ENCODE data around the gene ARHGAP6.

The ARHGAP6 gene

DNA sequence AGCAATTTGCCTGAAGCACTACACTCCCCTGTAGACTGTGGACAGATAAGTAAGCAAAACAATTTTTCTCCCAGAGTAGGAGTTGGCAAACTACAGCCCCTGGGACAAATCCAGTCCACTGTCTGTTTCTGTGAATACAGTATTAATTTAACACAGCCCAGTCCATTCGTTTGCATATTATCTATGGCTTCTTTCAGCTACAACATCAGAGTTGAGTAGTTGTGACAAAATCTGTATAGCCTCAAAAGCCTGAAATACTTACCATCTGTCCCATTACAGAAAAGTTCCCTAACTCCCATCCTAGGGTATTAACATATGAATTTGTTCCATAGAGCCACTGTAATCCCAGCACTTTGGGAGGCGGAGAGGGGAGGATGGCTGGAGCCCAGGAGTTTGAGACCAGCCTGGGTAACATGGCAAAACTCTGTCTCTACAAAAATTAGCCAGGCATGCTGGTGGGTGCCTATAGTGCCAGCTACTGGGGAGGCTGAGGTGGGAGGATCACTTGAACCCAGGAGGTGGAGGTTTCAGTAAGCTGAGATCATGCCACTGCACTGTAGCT lies 319.5 kb downstream of the ARHGAP6 start:
- no peak for DNase-seq

DNA sequence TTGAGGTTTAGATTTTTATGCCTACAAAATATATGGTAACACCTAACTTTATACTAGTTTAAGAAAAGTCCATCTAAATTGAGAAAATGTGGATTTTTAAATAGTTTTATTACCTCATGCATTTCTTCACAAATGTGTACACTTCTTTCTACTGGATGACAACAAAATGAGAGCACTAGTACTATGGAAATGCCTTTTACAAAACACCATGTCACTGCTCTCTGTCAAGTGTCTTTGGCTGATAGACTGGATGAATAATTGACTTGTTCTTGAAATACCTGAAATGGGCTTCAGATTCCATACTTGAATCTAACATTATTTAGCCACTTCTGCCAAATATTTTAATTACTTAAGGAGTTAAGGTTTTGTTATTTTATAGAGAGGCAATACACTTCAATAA lies 323.0 kb downstream of the ARHGAP6 start:
- no peak for DNase-seq

DNA sequence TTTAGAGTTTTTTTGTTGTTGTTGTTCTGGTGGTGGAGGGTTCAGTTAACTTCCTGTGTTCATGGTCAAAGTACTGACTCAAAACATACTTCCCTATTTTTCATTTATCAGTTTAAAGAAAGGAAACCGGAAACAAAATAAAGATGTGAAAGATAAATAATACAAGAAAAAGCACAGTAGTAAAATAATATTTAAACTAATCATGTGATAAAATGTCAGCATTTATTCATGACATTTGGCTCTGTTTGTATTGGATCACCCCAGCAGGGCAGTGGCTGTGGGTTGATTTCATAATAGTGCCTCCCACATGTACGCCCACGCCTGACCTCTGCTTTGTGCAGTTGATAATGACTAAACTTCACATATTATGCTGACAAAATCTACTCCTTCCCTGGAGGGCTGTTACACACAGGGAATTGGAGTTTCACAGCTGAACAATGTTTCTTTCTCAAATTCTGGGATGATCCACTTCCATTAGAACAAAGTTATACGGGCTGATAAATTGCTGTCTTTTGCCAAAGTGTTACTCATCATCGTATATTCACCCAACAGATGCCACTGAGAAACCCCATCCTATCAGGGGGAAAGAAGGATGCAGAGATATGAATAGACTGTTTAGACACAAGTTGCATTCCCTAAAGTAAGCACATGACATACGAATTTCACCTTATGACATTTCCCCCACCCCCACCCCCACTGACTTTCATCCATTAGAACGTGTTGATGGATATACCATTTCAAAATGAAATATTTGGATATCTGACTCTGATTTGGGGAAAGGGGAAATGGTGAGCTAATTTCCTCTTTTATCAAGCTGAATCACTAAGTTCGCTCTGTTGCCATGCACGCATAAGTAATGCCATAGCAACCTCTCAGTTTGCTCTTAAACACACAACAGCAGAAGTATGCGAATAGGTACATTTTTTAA lies 324.2 kb downstream of the ARHGAP6 start:
- no peak for DNase-seq

DNA sequence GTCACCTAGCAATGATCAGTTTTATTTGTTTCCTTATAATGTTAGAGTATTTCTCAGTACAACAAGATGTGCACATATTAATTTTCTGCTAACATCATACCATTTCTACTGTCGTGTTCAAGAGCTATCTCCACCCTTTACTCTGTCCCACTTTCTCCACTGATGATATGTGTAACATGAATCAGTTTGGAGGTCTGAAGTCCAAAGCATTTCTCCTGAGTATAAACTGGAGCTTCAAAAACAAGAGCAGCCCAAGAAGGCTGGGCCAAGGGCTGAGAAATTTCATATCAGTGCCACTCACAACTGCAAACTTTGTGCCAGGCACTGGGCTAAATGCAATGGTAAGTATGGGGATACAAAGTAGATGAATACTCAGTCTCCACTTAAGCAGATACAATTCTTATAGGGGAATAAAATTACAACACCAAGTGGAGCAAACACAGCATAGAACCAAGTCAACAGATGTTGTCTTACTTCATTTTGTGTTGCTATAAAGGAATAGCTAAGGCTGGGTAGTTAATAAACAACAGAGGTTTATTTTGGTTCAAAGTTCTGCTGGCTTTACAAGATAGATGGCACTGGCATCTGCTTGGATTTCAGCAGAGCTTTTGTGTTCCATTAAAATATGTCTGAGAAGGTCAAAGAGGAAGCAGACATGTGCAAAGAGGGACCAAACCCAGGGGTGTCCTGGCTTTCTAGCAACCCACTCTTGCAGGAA lies 328.3 kb downstream of the ARHGAP6 start:
- no peak for DNase-seq

DNA sequence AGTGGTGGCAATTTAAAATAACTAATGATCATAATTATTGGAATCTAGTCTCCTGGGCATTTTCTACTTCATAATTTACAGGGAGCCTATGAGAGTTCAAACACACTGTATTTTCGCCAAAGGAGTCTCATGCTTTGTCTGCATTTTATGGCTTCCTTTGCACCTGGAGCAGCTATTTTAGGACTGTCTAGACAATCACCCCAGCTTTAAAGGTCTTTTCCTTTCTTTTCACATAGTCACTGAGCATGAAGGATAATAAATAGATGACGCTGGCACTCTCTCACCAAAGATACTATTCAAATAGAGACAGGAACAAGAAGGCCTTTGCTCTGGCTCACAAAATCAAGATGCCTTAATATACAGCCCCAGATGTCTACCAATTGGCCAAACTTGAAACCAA lies 329.5 kb downstream of the ARHGAP6 start:
- no peak for DNase-seq

DNA sequence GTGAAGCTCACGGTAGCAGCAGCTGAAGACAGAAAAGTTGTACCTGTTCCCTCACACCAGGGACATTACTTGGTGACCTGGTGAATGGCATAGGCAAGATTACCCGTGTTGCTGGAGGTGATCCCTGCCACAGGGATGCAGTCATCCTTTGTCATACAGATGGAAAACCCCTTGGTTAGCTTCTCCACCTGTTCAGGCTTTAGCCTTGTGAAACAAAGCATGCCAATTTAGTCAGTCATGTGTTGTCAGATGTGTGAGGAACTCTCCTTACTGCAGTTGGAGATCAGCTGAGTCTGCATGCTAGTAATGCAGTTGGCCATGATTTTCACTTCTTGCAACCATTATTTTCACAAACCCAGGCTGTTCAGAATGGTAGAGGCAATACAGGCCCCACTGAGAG lies 331.6 kb downstream of the ARHGAP6 start:
- no peak for DNase-seq

DNA sequence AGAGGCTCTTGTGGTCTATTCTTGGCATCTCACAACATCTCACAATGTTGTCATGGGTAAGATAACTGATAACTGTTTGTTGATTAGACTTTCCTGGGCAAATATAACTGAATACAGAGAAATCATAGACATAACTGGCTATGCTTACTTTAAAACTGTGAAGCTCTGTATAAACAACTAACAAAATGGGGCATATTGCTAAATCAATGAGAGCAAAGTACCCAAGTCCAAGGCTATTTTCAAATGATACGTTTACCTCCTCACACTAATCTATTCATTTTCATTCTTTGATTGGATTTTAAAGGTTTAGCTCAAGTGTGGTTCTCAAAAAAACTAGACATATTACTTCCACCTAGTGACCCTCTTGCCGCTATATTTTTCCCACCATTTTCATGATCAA lies 333.9 kb downstream of the ARHGAP6 start:
- DNase-seq = no peak

DNA sequence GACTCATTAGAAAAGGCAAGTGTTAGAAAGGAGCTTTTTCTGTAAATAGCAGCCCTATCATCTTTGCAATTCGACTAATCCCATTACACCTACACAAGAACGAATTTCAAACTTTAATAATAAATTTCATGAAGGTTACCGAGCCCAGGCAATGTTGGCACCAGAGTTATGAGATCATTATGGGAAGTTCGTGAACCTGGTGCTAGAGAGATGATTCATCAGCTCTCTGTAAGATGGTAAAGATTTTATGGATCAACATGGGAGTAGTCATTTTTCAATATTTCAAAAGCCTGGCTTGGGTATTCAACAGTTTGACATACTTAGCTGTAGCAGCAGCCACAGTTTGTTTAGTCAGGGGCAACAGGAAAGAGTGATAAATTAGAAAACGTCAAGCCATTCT lies 336.7 kb downstream of the ARHGAP6 start:
- DNase-seq = no peak

DNA sequence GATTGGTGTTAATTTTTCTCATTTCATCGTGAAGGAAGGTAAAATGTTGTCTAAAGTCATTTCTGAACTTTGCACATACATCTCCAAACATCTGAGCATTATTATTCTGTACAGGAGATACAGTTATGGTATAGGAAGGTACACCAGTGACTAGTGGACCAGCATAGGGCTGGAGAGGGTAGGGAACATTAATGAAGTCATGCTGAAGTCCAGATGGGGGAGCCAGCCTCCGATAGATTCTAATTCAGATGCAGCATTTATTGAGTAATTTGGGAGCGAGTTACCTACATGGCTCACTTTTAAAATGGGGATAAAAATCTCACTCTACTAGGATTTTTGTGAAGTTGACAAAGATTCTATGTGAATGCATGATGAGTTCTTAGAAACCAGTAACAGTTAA lies 337.6 kb downstream of the ARHGAP6 start:
- no peak for DNase-seq

DNA sequence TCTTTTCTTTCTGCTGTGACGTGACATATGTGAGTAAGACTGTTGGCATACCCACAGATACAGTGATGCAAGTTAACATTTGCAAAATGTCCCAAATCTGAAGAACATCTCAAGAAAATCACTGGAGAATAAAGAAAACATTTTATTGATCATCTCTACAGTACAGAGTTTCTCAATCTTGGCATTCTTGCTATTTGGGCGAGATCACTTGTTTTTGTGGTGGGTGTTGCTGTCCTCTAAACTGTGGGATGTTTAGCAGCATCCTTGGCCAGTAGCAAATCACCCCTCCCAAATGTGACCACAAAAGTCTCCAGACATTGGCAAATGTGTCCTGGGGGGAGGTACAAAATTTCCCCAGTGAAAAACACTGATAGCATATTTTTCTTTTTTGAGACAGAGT lies 343.7 kb downstream of the ARHGAP6 start:
- DNase-seq = no peak

DNA sequence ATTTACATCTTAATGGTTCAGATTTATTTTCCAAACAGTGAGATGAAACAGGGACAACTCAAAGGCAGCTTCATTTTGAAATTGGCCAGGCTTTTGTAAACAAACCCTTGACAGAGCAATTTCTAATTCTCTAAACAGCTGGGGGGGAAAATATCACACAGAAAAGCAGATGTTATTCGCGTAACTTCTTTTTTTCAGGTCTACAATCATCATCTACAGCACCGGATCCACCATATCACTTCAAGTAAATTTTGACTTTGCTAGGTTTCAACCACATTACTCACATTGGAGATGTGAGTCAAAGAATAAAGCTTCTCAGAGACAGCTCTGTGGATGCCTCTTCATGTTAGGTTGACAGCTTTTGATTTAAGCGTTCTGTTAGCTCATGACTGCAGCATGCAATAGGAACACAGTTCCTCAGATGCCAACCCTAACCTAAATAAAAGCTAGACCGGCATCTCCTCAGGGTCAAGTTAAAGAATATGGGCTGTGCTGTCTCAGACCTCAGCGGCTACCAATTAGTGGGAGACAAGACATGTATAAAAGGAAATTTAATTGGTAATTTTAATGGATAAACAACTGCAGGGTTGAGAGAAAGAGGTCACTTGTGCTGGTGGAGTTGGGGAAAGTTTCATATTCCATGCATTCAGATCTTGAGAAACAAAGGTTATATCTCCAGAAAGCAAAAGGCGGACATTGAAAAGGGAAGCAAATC lies 345.8 kb downstream of the ARHGAP6 start:
- no peak for DNase-seq

DNA sequence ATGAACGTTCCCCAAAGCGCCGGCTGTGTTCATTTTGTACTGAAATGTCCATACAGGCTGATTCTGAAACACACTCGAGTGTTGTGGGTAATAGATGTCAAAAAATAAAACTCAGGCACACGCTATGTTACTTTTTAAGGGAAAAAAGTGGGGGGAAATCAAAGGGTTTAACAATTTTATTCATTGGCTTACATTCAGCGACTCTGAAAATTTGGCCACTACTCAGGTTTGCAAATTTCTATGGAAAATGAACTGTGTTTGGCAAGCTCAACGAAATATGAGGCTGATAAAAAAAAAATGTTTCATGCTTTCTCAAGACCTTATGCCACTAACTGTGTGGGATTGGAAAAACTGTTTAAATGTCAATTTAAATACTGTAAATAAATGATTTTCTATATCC lies 354.0 kb downstream of the ARHGAP6 start:
- DNase-seq = no peak

DNA sequence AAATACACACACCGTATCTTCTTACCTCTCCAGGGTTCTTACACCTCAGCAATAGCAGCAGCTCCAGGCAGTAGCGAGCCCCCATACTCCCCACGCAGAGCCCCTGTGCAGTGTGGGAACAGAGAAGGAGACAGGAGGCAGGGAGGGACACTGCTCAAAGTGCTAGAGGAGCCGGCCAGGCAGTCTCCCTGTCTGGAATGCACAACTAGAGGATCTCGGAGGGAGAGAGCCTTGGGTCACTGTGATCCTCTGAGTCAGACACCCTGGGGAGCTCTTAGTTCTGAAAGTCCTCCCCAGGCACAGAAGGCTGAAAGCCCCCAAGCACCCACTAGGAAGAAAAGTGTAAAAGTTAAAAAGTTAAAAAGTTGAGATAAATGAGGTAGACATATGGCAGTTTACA lies 356.5 kb downstream of the ARHGAP6 start:
- no peak for DNase-seq

DNA sequence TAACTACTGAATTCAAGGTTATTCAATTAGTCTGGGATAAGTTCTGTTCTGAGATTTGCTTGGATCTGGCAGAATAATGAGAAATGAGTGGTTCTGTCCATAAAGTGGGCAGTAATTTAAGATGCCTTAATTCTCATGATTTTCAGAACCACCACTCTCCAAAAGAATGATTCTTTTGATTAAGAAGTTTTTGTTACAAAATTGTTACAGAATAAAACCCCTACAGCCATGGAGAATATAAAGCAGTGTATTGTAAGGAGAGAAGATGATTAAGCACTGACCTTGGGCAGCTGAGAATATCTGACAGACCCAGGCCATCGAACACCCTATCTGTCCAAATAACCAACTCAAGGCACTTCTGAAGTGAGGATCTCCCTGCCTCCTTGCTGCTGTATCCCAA lies 360.1 kb downstream of the ARHGAP6 start:
- no peak for DNase-seq

DNA sequence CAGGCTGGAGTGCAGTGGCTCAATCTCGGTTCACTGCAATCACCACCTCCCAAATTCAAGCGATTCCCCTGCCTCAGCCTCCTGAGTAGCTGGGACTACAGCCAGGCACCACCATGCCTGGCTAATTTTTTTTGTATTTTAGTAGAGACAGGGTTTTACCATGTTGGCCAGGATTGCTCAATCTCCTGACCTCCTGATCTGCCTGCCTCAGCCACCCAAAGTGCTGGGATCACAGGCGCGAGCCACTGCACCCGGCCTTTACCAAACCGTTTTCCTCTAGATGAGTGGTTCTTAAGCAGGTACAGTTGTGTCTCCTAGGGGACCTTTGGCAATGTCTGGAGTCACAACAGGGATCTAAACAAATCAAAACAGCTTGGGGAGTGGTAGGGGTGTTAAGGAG lies 360.9 kb downstream of the ARHGAP6 start:
- DNase-seq = no peak

DNA sequence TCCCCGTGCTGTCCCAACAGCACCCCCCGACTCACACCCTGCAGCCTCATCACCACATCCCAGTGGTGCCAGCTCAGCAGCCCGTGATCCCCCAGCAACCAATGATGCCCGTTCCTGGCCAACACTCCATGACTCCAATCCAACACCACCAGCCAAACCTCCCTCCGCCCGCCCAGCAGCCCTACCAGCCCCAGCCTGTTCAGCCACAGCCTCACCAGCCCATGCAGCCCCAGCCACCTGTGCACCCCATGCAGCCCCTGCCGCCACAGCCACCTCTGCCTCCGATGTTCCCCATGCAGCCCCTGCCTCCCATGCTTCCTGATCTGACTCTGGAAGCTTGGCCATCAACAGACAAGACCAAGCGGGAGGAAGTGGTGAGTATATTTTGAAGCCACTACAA lies 367.1 kb downstream of the ARHGAP6 start:
- DNase-seq = no peak

DNA sequence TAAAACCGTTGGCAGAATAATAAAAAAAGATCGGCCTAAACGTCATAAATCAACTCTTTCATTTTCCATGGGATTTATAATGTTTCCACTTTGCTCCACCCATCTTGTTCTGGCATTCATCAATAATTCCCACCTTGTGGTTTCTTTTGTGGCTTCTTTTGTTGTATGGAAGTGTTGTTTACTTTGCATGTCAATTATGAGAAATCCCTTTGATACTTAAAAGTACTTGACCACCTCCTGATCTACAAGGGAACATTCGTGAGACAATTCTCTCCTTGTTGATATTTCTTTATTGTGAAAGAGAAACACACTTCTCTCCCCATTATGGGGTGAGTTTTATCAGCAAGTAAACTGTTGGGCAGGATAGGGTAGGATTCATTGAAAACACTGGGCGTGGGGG lies 369.7 kb downstream of the ARHGAP6 start:
- no peak for DNase-seq

DNA sequence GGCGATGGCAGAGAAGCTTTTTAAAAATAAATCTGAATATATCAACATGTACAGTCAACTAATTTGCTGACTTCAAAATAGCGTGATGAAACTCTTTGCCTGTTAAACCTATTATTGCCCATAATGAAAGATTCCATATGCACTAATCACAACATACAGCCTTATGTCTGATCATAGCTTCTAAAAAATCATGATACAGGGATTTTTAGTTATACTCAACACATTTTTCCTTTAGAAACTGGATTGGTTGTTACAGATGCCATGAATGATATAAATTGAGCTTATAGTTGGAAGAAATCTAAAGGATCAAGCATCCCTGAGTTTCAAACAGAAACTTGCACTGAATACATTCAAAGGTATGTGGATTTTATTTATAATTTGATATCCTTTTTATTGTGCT lies 372.6 kb downstream of the ARHGAP6 start, which contains the start of gene AMELX:
AMELX (plus strand) TSS at position 301 of the 400 bp plus-strand sequence. CDS start 1,376 bp downstream, outside the sequence.
- DNase-seq = no peak

DNA sequence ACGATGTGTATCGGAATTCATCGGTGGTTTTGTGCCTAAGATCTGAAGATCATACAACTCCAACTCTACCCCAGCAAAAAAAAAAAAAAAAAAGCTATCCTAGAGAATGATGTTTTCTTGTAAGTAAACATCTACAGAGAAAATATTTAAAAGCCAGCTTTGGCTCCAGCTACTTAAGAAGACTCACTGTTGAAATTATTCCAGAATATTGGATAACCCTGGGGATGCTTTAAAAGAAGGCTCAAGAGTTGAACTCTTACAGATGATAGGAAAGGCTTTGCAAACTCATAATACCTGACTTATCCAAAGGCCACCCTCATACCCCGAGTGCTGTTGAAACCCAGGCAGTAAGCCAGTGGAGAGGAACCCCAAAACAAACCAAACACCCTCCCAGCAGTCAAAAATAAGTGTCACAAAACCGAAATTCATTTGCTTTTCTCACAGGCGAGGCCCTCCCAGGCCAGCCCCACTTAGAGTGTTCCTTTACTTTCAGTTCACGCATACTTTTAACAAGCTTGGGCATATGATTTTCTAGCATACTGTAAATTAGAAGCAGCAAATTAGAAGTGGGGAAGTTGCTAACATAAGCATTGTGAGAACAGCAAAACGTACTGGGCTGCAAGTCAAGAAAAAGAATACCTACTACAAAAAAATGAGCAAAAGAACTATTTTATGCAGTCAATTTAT lies 375.2 kb downstream of the ARHGAP6 start:
- DNase-seq = no peak

DNA sequence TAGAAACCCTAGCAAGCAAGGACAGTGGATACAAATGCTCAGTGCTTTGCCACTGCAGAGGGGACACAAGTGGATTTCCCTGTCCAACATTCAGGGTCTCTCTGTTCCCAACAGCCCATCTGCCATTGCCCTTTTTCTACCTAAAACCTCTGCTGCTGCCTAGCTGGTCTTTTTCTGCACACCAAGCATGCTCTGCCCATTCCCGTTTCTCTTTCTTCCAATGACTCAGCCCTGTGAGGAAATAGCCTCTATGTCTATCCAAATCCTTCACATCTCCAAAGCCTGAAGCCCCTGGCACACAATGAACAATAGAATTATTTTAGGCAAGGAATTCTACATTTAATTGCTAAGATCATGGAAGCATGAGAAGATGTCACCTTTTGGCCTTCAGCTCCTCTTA lies 378.2 kb downstream of the ARHGAP6 start:
- no peak for DNase-seq

DNA sequence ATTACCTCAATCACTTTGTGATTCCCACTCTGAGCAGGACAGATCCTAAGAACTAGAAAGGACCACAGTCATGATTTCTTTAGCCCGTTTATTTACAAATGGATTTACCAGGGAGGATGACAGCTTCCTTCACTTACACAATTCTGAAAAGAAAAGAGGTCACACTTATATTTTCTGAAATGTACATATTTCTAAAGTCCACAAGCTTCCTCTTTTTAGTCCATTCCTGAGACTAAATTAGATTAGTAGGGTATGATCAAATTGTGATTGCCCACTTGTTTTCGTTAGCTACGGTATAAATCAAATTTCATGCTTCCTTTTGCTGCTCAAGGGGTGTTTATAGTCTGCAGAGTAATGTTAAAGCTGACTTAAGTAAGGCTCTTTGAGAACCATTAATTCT lies 380.1 kb downstream of the ARHGAP6 start:
- no peak for DNase-seq

DNA sequence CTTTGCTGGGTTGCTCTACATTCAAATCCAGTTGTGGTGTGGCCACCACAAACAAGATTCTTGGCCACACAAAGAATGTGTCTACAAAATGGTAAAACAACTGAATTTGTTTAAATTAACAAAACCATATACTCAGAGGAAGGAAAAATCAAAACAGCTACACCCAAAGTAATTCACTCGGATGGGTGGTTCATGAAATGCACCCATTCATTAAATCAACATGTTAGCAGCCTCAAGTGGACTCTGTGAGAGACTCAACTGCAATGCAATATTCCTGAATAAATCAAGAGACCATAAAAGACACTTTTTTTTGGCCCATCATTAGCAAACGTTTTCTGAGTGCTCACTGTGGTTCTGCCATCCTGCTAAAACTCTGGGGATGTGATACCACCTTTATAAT lies 383.7 kb downstream of the ARHGAP6 start:
- DNase-seq = no peak

DNA sequence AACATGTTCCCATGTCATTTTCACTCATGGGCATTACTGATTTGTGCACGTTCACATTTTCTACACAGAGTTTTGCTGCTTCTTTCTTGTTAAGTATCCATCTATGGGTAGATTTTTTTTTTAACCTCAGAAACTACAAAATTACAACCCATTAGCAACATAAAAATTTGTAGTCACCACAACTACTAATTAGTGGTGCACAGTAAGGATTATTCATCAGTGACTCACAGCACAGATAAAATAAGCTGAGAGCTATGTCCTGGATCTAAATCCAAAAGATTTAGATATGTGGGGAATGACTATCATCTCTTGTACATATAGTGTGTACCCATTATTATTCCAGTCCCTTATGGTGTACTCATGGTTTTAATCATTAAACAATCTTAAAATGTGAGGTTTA lies 392.2 kb downstream of the ARHGAP6 start:
- no peak for DNase-seq
